NCI-H1417 treated with DMSO at 0.1 percent for 48 hours (cell line): ENCODE results near the gene CAPN8.

Experiments
- DNase-seq: peaks from one replicate; lab custom pipeline; 2025; lab: John Stamatoyannopoulos, UW

CAPN8 gene

GRCh38 chr1:223665592-223666312 lies at the start of gene CAPN8:
Gene CAPN8, minus strand, starts transcription at chr1:223665701. Its CDS starts 55 bp downstream, at chr1:223665646.
- no peak for DNase-seq

GRCh38 chr1:223714849-223715603 lies 49.5 kb upstream of the CAPN8 start:
- no peak for DNase-seq

- no peak for DNase-seq
Observed at GRCh38 chr1:223714421-223714724, 48.9 kb upstream of the CAPN8 start.

GRCh38 chr1:223713546-223714420 lies 48.3 kb upstream of the CAPN8 start:
- no peak for DNase-seq

- no peak for DNase-seq
Observed at GRCh38 chr1:223712850-223713474, 47.5 kb upstream of the CAPN8 start.

- no peak for DNase-seq
Observed at GRCh38 chr1:223712194-223712849, 46.8 kb upstream of the CAPN8 start, which contains the start of gene CAPN2. Gene CAPN2, plus strand, starts transcription at chr1:223712539. Its CDS starts 102 bp downstream, at chr1:223712641.

- DNase-seq = no peak
Observed at GRCh38 chr1:223711747-223712193, 46.3 kb upstream of the CAPN8 start.

GRCh38 chr1:223711173-223711572 lies 45.7 kb upstream of the CAPN8 start:
- DNase-seq = no peak

- no peak for DNase-seq
Observed at GRCh38 chr1:223710179-223711133, 45.0 kb upstream of the CAPN8 start.

- DNase-seq = no peak
Observed at GRCh38 chr1:223709598-223709997, 44.1 kb upstream of the CAPN8 start.

GRCh38 chr1:223708651-223709268 lies 43.3 kb upstream of the CAPN8 start:
- DNase-seq = no peak

- no peak for DNase-seq
Observed at GRCh38 chr1:223708001-223708359, 42.5 kb upstream of the CAPN8 start.

- DNase-seq = no peak
Observed at GRCh38 chr1:223707256-223708000, 41.9 kb upstream of the CAPN8 start.

- no peak for DNase-seq
Observed at GRCh38 chr1:223706077-223706973, 40.8 kb upstream of the CAPN8 start.

- no peak for DNase-seq
Observed at GRCh38 chr1:223704921-223705878, 39.7 kb upstream of the CAPN8 start.

- DNase-seq = no peak
Observed at GRCh38 chr1:223703668-223704013, 38.1 kb upstream of the CAPN8 start.
